PC-3 (cell line): Measurements from ENCODE around the gene SLC12A8. TPM values are rescaled to one million over a fixed set of nuclear protein-coding genes. Genes with fewer than 3 reads are reported as not detected.

Experiments used
- ATAC-seq: fragments of 200-7000 bp; cut with Tn5 transposase; 2 replicates; pipeline ENCODE4 v1.9.1; 2020; ENCODE audit warnings: mild to moderate bottlenecking, moderate library complexity
- BruUV-seq: library from RNA; stranded (reverse); fragments of 400-500 nt; replicated peaks from 2 replicates; lab custom pipeline; 2021; lab: Mats Ljungman, UMichigan
- CTCF ChIA-PET: fragments of 300-600 bp; sonication (Branson Sonifier 250); formaldehyde crosslinking; loops from one replicate; lab custom pipeline; 2022; ENCODE audit warnings: antibody characterized with exemption; lab: Charles Lee
- POLR2A ChIA-PET: fragments of 300-600 bp; sonication (Branson Sonifier 250); formaldehyde crosslinking; loops from one replicate; lab custom pipeline; 2022; ENCODE audit warnings: antibody characterized with exemption; ENCODE audit not compliant: unreplicated experiment; lab: Charles Lee
- DNase-seq: peaks from one replicate; pipeline ENCODE4 v3.0.0-alpha.2; 2015
- H2AFZ ChIP-seq: fragments of 300-600 bp; sonication (generic); 2 replicates; pipeline ENCODE4 v1.6.0; 2016; ENCODE audit warnings: antibody characterized with exemption, low read length
- H3F3A ChIP-seq: fragments of 300-600 bp; sonication (generic); one replicate; pipeline ENCODE4 v1.6.0; 2017; ENCODE audit warnings: antibody characterized with exemption, low read length, control low read depth, mild to moderate bottlenecking; ENCODE audit not compliant: unreplicated experiment
- H3K27ac ChIP-seq: fragments of 300-600 bp; sonication (generic); 2 replicates; pipeline ENCODE4 v1.5.1; 2016; ENCODE audit warnings: mild to moderate bottlenecking, low read length
- H3K27me3 ChIP-seq: fragments of 300-600 bp; sonication (generic); 2 replicates; pipeline ENCODE4 v1.6.1; 2016; ENCODE audit warnings: low read length, mixed read lengths
- H3K36me3 ChIP-seq: fragments of 300-600 bp; sonication (generic); 2 replicates; pipeline ENCODE4 v1.6.1; 2016; ENCODE audit warnings: low read depth, mixed run types, low read length, mixed read lengths
- H3K4me1 ChIP-seq: fragments of 300-600 bp; sonication (generic); 2 replicates; pipeline ENCODE4 v1.5.1; 2016; ENCODE audit warnings: low read length; ENCODE audit not compliant: insufficient read depth
- H3K4me2 ChIP-seq: fragments of 300-600 bp; sonication (generic); 2 replicates; pipeline ENCODE4 v1.6.0; 2016; ENCODE audit warnings: low read length
- H3K4me3 ChIP-seq: fragments of 300-600 bp; sonication (generic); 2 replicates; pipeline ENCODE4 v1.5.1; 2016; ENCODE audit warnings: mild to moderate bottlenecking, low read length, mixed read lengths
- H3K79me2 ChIP-seq: fragments of 300-600 bp; sonication (generic); 2 replicates; pipeline ENCODE4 v1.6.1; 2017; ENCODE audit warnings: low read length, mixed read lengths
- H3K9ac ChIP-seq: fragments of 300-600 bp; sonication (generic); 2 replicates; pipeline ENCODE4 v1.6.0; 2016; ENCODE audit warnings: mild to moderate bottlenecking, low read length
- H3K9me2 ChIP-seq: fragments of 300-600 bp; sonication (generic); replicated peaks from 2 replicates; pipeline ENCODE4 v1.6.1; 2016; ENCODE audit warnings: mixed run types, low read length, mixed read lengths
- H3K9me3 ChIP-seq: fragments of 300-600 bp; sonication (generic); 2 replicates; pipeline ENCODE4 v1.6.1; 2016; ENCODE audit warnings: low read length, mixed read lengths
- H4K20me1 ChIP-seq: fragments of 300-600 bp; sonication (generic); 2 replicates; pipeline ENCODE4 v1.6.1; 2016; ENCODE audit warnings: low read length, mixed read lengths
- EZH2 ChIP-seq: fragments of 300-600 bp; sonication (generic); IDR thresholded peaks from one replicate; pipeline ENCODE4 v1.6.1; 2017; ENCODE audit warnings: antibody characterized with exemption, mild to moderate bottlenecking, low read length; ENCODE audit not compliant: unreplicated experiment
- EZH2phosphoT487 ChIP-seq: fragments of 300-600 bp; sonication (generic); IDR thresholded peaks from 2 replicates; pipeline ENCODE4 v1.6.1; 2018; ENCODE audit warnings: mild to moderate bottlenecking, antibody characterized with exemption, low read length, borderline replicate concordance
- intact Hi-C: fragments of 100-400 bp; cut with micrococcal nuclease; formaldehyde crosslinking; loops from 2 replicates; pipeline ENCODE4 v1.9.0; 2023
- total RNA-seq: library from RNA; depleted of rRNA; stranded (reverse); fragments of >200 nt; gene quantifications from 2 replicates; pipeline ENCODE4 v1.2.3, GENCODE V29; 2014
- TF ChIP-seq, protein P1 (sequence below): fragments of 300-600 bp; sonication (generic); conservative IDR thresholded peaks from 2 replicates; pipeline ENCODE4 v1.5.1; 2017; ENCODE audit warnings: antibody characterized with exemption, low read depth, mild to moderate bottlenecking, low read length

The SLC12A8 gene
- total RNA-seq, 1 experiment from 2014 or later, result 11.0 TPM

- no peaks in the 10 kb centered on the region for H3K27me3 ChIP-seq
- H3K27ac ChIP-seq, result no peak overlapping the region
- no peak overlapping the region for H3K4me2 ChIP-seq
- H3K9ac ChIP-seq, result no peak overlapping the region
- H3K36me3 ChIP-seq, result no peaks in the 10 kb centered on the region
- ATAC-seq (no peak), DNase-seq (no peak)
- no peaks in the 10 kb centered on the region for H3F3A ChIP-seq
- H3K4me1 ChIP-seq, result no peaks in the 10 kb centered on the region
- intact Hi-C loops, result no loop called here
- H4K20me1 ChIP-seq, result no peaks in the 10 kb centered on the region
- TF ChIP-seq EZH2 (no peak), EZH2phosphoT487 (no peak)
- TF ChIP-seq, protein P1, sequence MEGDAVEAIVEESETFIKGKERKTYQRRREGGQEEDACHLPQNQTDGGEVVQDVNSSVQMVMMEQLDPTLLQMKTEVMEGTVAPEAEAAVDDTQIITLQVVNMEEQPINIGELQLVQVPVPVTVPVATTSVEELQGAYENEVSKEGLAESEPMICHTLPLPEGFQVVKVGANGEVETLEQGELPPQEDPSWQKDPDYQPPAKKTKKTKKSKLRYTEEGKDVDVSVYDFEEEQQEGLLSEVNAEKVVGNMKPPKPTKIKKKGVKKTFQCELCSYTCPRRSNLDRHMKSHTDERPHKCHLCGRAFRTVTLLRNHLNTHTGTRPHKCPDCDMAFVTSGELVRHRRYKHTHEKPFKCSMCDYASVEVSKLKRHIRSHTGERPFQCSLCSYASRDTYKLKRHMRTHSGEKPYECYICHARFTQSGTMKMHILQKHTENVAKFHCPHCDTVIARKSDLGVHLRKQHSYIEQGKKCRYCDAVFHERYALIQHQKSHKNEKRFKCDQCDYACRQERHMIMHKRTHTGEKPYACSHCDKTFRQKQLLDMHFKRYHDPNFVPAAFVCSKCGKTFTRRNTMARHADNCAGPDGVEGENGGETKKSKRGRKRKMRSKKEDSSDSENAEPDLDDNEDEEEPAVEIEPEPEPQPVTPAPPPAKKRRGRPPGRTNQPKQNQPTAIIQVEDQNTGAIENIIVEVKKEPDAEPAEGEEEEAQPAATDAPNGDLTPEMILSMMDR, result no peak
- H3K9me2 ChIP-seq, result no peaks in the 10 kb centered on the region
- no peak overlapping the region for H2AFZ ChIP-seq
- H3K4me3 ChIP-seq, result no peak overlapping the region
- ChIA-PET CTCF (no interaction called here), POLR2A (no interaction called here)
- no peaks in the 10 kb centered on the region for H3K79me2 ChIP-seq
- H3K9me3 ChIP-seq, result no peaks in the 10 kb centered on the region
- no TSS peak for BruUV-seq
These were observed 67.8 kb downstream of the SLC12A8 start for GRCh38 chr3:125144653-125145314.

GRCh38 chr3:125143982-125144652 lies 68.4 kb downstream of the SLC12A8 start:
- Histone ChIP-seq H3K4me3 (no peak overlapping the region), H3K36me3 (no peaks in the 10 kb centered on the region), H3K27me3 (no peaks in the 10 kb centered on the region), H3K4me2 (no peak overlapping the region), H3F3A (no peaks in the 10 kb centered on the region), H2AFZ (no peak overlapping the region), H3K9me2 (no peaks in the 10 kb centered on the region), H4K20me1 (no peaks in the 10 kb centered on the region), H3K9me3 (no peaks in the 10 kb centered on the region), H3K4me1 (no peaks in the 10 kb centered on the region), H3K9ac (no peak overlapping the region), H3K79me2 (no peaks in the 10 kb centered on the region), H3K27ac (no peak overlapping the region)
- BruUV-seq, result no TSS peak
- intact Hi-C loops, result no loop called here
- no peak for TF ChIP-seq EZH2
- TF ChIP-seq, protein P1, result no peak
- TF ChIP-seq EZH2phosphoT487, result no peak
- POLR2A ChIA-PET, result no interaction called here
- no peak for ATAC-seq
- DNase-seq, result no peak
- CTCF ChIA-PET, result no interaction called here

- no peaks in the 10 kb centered on the region for H4K20me1 ChIP-seq
- no peaks in the 10 kb centered on the region for H3K9me2 ChIP-seq
- H3K27me3 ChIP-seq, result no peaks in the 10 kb centered on the region
- TF ChIP-seq EZH2 (no peak), EZH2phosphoT487 (no peak)
- TF ChIP-seq, protein P1, result no peak
- H3K27ac ChIP-seq, result no peak overlapping the region
- H3K4me2 ChIP-seq, result no peak overlapping the region
- DNase-seq (no peak), ATAC-seq (no peak)
- H3K4me3 ChIP-seq, result no peak overlapping the region
- BruUV-seq, result no TSS peak
- no peaks in the 10 kb centered on the region for H3F3A ChIP-seq
- H3K9ac ChIP-seq, result no peak overlapping the region
- H3K79me2 ChIP-seq, result no peaks in the 10 kb centered on the region
- no peak overlapping the region for H2AFZ ChIP-seq
- H3K4me1 ChIP-seq, result no peaks in the 10 kb centered on the region
- POLR2A ChIA-PET, result no interaction called here
- intact Hi-C loops, result no loop called here
- CTCF ChIA-PET, result interaction anchor here (0.5 kb wide), 1 partner anchor 192 kb away, joined by 5 read pairs; no protein-coding TSS in a partner anchor
- no peaks in the 10 kb centered on the region for H3K36me3 ChIP-seq
- H3K9me3 ChIP-seq, result no peaks in the 10 kb centered on the region
These were observed 69.0 kb downstream of the SLC12A8 start for GRCh38 chr3:125143538-125143937.
